Naive thymus-derived CD8-positive, alpha-beta T cell (primary cell): ENCODE measurements around the gene SLC25A12. TPM values are rescaled to one million over a fixed set of nuclear protein-coding genes. Genes with fewer than 3 reads are reported as not detected.

ENCODE experiments used
- ATAC-seq, 2 donors: fragments of 150-1000 bp; cut with Tn5 transposase in 1 of 2; sonication (Bioruptor Pico), chemical (Tn5 transposase) in 1 of 2; 1 replicate in 1 of 2; 2 replicates in 1 of 2; pipeline ENCODE4 v1.10.0; 2021; ENCODE audit warnings: mild to moderate bottlenecking in 2 of 2, moderate library complexity in 2 of 2
- POLR2A ChIA-PET: fragments of 350-600 bp; sonication (Branson Sonifier 250); formaldehyde crosslinking; loops from one replicate; lab custom pipeline; 2021; ENCODE audit warnings: antibody characterized with exemption; lab: Charles Lee
- DNase-seq, 10 donors: peaks; one replicate each; pipeline versions ENCODE4 v3.0.0 to v3.0.0-alpha.2; 2020 to 2022
- H3K27ac Mint-ChIP-seq, 10 donors: one replicate each; pipeline ENCODE4 v1.8.0; 2020 to 2022; ENCODE audit warnings: mild to moderate bottlenecking in 10 of 10, mixed read lengths in 10 of 10, moderate library complexity in 4 of 10, inconsistent platforms in 1 of 10
- H3K27me3 Mint-ChIP-seq, 5 donors: one replicate each; pipeline ENCODE4 v1.8.0; 2021 to 2022; ENCODE audit warnings: mixed read lengths in 5 of 5
- H3K36me3 Mint-ChIP-seq, 3 donors: one replicate each; pipeline ENCODE4 v1.8.0; 2020 to 2022; ENCODE audit warnings: mixed read lengths in 3 of 3, mild to moderate bottlenecking in 2 of 3, inconsistent platforms in 1 of 3
- H3K4me1 Mint-ChIP-seq, 4 donors: one replicate each; pipeline ENCODE4 v1.8.0; 2021 to 2022; ENCODE audit warnings: mixed read lengths in 4 of 4
- H3K4me3 Mint-ChIP-seq, 10 donors: one replicate each; pipeline ENCODE4 v1.8.0; 2020 to 2022; ENCODE audit warnings: mild to moderate bottlenecking in 10 of 10, mixed read lengths in 10 of 10, moderate library complexity in 6 of 10, inconsistent platforms in 1 of 10
- H3K9me3 Mint-ChIP-seq, 9 donors: one replicate each; pipeline ENCODE4 v1.8.0; 2020 to 2022; ENCODE audit warnings: mixed read lengths in 9 of 9, mild to moderate bottlenecking in 3 of 9, inconsistent platforms in 1 of 9, moderate library complexity in 1 of 9
- polyA plus RNA-seq, 3 donors: library from polyadenylated mRNA; unstranded; fragments of 300-500 nt; fragmentation: Illumina TruSeq; gene quantifications; one replicate each; pipeline ENCODE4 v1.2.3, GENCODE V29; 2021
- total RNA-seq, 8 experiments: library from RNA in 2 of 8; stranded (reverse) in 2 of 8; gene quantifications; one replicate each; pipeline ENCODE4 v1.2.3 and lab custom pipeline; 2021 to 2026

Gene SLC25A12
- total and polyA plus RNA-seq, 5 experiments from 2014 or later, result 7.9 to 16.6 (median 13.5) TPM

DNA sequence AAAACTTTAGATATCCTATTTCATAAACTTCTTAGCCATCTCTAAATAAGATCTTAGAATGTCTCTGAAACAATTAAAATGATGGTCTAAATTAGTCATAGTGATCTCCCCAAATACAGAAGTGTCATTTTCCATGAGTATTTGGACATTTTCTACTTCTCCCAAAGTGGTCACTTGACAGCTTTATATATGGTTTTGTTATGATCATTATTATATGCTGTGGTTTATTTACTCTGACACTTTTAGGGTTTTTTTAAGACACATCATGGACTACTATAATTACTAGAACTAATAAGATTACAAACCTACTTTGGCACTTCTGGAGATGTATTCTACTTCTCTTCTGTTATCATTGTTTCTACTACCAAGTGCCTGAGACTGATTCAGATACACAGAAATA, 47.1 kb downstream of the SLC25A12 start:
- DNase-seq (no peak), ATAC-seq (no peak)
- Mint-ChIP-seq H3K27ac (no peak overlapping the region), H3K4me1 (peaks cover 0 to 4% (median under 1%) of the 10 kb centered on the region in 4 donors), H3K4me3 (no peak overlapping the region), H3K27me3 (no peaks in the 10 kb centered on the region), H3K36me3 (peaks cover under 1 to 38% (median 23%) of the 10 kb centered on the region in 3 donors), H3K9me3 (no peaks in the 10 kb centered on the region)
- POLR2A ChIA-PET, result no interaction called here

- POLR2A ChIA-PET, result no interaction called here
- Mint-ChIP-seq H3K27ac (no peak overlapping the region), H3K9me3 (no peaks in the 10 kb centered on the region), H3K27me3 (no peaks in the 10 kb centered on the region), H3K36me3 (peaks cover 9 to 66% (median 37%) of the 10 kb centered on the region in 3 donors), H3K4me3 (no peak overlapping the region), H3K4me1 (peaks cover 0 to 4% (median 0%) of the 10 kb centered on the region in 4 donors)
- no peak for ATAC-seq
- no peak for DNase-seq
These were observed 52.0 kb downstream of the SLC25A12 start for GRCh38 chr2:171841996-171842395.

GRCh38 chr2:171837736-171838135, 56.3 kb downstream of the SLC25A12 start:
- Mint-ChIP-seq H3K9me3 (no peaks in the 10 kb centered on the region), H3K36me3 (peaks cover 30 to 84% (median 67%) of the 10 kb centered on the region in 3 donors), H3K27ac (no peak overlapping the region), H3K4me3 (no peak overlapping the region), H3K4me1 (peaks cover 0 to 4% (median 0%) of the 10 kb centered on the region in 4 donors), H3K27me3 (no peaks in the 10 kb centered on the region)
- DNase-seq (no peak), ATAC-seq (no peak)
- POLR2A ChIA-PET, result no interaction called here

- H3K27me3 Mint-ChIP-seq, result no peaks in the 10 kb centered on the region
- no peak overlapping the region for H3K4me3 Mint-ChIP-seq
- POLR2A ChIA-PET, result no interaction called here
- no peak for DNase-seq
- H3K27ac Mint-ChIP-seq, result no peak overlapping the region
- H3K36me3 Mint-ChIP-seq, result peaks cover 29 to 88% (median 72%) of the 10 kb centered on the region in 3 donors
- no peaks in the 10 kb centered on the region for H3K9me3 Mint-ChIP-seq
- no peak for ATAC-seq
- H3K4me1 Mint-ChIP-seq, result peaks cover 0 to 4% (median 0%) of the 10 kb centered on the region in 4 donors
These were observed 57.7 kb downstream of the SLC25A12 start for GRCh38 chr2:171836146-171836910.

DNA sequence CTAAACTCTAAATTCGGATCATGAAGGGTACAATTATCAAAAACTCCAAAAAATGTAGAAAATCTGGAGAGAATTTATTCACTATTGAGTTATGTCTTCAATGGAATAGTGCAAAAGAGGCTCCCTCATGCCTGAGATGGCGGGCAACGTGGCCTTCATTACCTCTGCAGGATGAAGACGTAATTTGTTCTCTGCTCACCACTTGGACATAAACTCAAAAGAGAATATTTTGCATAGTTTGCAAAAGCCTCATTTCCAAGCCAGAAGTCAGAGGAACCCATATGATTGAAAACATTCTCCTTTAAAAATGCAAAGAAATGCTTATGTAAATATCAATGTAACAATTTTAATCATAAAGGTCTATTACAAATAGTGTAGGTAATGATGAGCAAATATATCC, 58.7 kb downstream of the SLC25A12 start:
- Mint-ChIP-seq H3K27me3 (no peaks in the 10 kb centered on the region), H3K4me3 (no peak overlapping the region), H3K27ac (no peak overlapping the region), H3K36me3 (peaks cover 29 to 89% (median 74%) of the 10 kb centered on the region in 3 donors), H3K9me3 (no peaks in the 10 kb centered on the region), H3K4me1 (peaks cover 0 to 4% (median 0%) of the 10 kb centered on the region in 4 donors)
- no peak for DNase-seq
- no peak for ATAC-seq
- POLR2A ChIA-PET, result no interaction called here

DNA sequence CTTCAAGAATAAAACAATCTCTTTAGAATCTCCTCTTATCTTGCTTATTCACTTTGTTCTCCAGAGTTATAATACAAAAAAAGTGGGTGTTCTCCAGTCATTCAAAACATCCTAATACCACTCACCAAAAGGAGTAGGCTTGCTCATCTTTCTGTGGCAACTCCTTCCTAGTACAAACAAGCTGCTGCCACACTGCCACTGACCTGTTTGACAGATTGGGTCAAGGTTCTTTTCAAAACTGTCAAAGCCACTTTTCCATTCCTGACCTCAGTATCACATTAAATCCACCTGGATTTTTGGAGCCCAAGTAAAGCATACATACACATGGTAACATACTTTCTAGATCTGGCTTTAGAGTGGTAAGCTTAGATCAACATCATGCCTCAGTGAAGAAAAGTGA, 59.8 kb downstream of the SLC25A12 start:
- no peak overlapping the region for H3K27ac Mint-ChIP-seq
- DNase-seq (no peak), ATAC-seq (no peak)
- POLR2A ChIA-PET, result no interaction called here
- H3K9me3 Mint-ChIP-seq, result no peaks in the 10 kb centered on the region
- H3K4me3 Mint-ChIP-seq, result no peak overlapping the region
- H3K27me3 Mint-ChIP-seq, result no peaks in the 10 kb centered on the region
- peaks cover 30 to 85% (median 77%) of the 10 kb centered on the region in 3 donors for H3K36me3 Mint-ChIP-seq
- H3K4me1 Mint-ChIP-seq, result peaks cover 0 to 1% (median 0%) of the 10 kb centered on the region in 4 donors

DNA sequence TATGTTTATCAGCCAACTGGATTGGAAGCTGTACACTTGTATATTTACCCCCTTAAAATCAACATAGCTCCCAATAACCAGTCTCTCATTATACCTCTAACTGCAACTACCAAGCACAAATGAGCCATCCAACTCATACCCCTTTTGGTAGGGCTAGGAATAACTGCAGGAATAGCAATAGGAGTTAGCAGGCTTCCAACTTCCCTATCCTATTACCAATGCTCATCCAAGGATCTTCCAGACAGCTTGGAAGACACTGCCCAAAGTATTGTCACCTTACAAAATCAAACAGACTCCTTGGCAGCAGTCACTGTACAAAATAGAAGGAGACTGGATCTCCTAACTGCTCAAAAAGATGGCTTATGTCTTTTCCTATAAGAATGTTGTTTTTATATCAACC, 61.6 kb downstream of the SLC25A12 start:
- H3K4me1 Mint-ChIP-seq, result peaks cover 0 to 3% (median 0%) of the 10 kb centered on the region in 4 donors
- H3K36me3 Mint-ChIP-seq, result peaks cover 29 to 87% (median 70%) of the 10 kb centered on the region in 3 donors
- H3K4me3 Mint-ChIP-seq, result no peak overlapping the region
- POLR2A ChIA-PET, result no interaction called here
- ATAC-seq (no peak), DNase-seq (no peak)
- no peaks in the 10 kb centered on the region for H3K9me3 Mint-ChIP-seq
- no peaks in the 10 kb centered on the region for H3K27me3 Mint-ChIP-seq
- H3K27ac Mint-ChIP-seq, result no peak overlapping the region

DNA sequence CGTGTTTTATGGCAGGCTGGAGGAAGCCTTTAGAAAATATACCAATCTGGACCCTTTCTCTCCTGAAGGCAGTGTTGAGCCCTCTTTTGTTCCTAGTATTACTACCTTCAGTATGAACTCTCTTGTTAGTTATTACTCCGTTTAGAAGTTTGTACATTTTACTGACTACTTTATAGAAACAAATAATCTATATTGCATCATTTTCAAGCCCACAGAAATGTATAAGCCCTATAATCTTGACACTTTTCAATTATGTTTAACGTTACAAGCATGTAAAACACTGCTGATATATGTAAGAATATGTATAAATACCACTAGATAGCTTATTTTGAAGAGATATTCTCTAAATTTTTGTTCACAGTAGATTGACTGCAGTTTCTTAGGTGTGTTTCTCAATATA, 64.0 kb downstream of the SLC25A12 start:
- Mint-ChIP-seq H3K4me3 (no peak overlapping the region), H3K36me3 (peaks cover 19 to 88% (median 65%) of the 10 kb centered on the region in 3 donors), H3K27me3 (no peaks in the 10 kb centered on the region), H3K9me3 (no peaks in the 10 kb centered on the region), H3K4me1 (peaks cover 0 to 5% (median 0%) of the 10 kb centered on the region in 4 donors), H3K27ac (no peak overlapping the region)
- POLR2A ChIA-PET, result no interaction called here
- no peak for ATAC-seq
- DNase-seq, result no peak

DNA sequence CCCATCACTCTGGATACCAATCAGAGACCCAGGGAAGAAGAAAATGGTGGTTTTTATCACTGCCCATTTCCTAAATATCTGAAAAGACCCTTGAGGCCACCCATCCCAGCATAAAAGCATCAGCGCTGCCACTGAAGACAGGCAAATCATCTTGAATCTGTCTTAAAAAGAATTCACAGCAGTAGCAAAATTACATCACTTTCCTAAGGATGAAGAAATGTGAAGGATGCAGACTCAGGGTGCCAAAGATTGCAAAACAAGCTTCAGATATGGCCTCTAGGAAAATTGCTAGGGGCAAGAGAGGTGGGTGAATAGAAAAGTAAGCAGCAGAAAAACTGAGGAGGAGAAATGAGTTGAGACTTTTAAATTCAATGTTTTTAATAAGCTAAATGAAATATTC, 70.0 kb downstream of the SLC25A12 start:
- no peaks in the 10 kb centered on the region for H3K9me3 Mint-ChIP-seq
- H3K36me3 Mint-ChIP-seq, result peaks cover 0 to 61% (median 29%) of the 10 kb centered on the region in 3 donors
- H3K27ac Mint-ChIP-seq, result no peak overlapping the region
- H3K4me1 Mint-ChIP-seq, result peaks cover 0 to 7% (median 1%) of the 10 kb centered on the region in 4 donors
- no peak overlapping the region for H3K4me3 Mint-ChIP-seq
- H3K27me3 Mint-ChIP-seq, result no peaks in the 10 kb centered on the region
- ATAC-seq (no peak), DNase-seq (no peak)
- POLR2A ChIA-PET, result no interaction called here

DNA sequence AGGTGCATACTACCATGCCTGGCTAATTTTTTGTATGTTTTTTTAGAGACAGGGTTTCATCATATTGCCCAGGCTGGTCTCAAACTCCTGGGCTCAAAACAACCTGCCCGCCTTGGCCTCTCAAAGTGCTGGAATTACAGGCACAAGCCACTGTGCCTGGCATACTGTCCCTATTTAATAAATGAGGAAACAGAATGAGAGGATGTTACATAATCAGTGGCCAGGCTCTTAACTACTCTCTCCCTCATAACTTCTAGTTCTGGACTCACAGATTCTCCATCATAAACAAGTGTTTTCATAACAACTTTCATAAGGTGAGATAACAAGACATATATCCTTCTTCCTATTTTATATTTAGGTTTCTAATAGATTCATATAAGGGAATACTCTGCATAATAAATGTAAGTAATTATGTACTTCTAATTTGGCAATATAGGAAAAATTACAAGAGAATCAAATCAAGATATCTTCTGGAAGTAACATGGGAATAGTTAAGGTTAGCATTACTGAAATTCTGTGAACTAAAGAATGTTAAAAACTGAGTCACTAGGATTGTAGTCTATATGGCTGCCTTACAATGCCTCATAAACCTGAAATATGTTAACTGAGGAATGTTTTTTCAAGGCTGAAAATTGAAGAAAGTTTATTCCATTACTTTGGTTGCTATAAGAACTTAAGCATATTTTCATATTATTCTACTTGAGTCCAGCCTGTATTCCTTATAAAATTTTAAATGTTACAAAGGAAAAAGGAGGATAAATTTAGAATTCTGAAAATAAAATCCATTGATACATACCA, 71.3 kb downstream of the SLC25A12 start:
- Mint-ChIP-seq H3K27ac (no peak overlapping the region), H3K9me3 (no peaks in the 10 kb centered on the region), H3K27me3 (no peaks in the 10 kb centered on the region), H3K4me1 (peaks cover 0 to 9% (median 1%) of the 10 kb centered on the region in 4 donors), H3K4me3 (no peak overlapping the region), H3K36me3 (peaks cover 5 to 55% (median 26%) of the 10 kb centered on the region in 3 donors)
- no peak for DNase-seq
- no peak for ATAC-seq
- POLR2A ChIA-PET, result no interaction called here

GRCh38 chr2:171819453-171819852, 74.6 kb downstream of the SLC25A12 start:
- H3K9me3 Mint-ChIP-seq, result no peaks in the 10 kb centered on the region
- H3K4me1 Mint-ChIP-seq, result peaks cover 0 to 6% (median 1%) of the 10 kb centered on the region in 4 donors
- DNase-seq (no peak), ATAC-seq (no peak)
- peaks cover 5 to 41% (median 11%) of the 10 kb centered on the region in 3 donors for H3K36me3 Mint-ChIP-seq
- no peaks in the 10 kb centered on the region for H3K27me3 Mint-ChIP-seq
- POLR2A ChIA-PET, result no interaction called here
- H3K4me3 Mint-ChIP-seq, result no peak overlapping the region
- no peak overlapping the region for H3K27ac Mint-ChIP-seq

DNA sequence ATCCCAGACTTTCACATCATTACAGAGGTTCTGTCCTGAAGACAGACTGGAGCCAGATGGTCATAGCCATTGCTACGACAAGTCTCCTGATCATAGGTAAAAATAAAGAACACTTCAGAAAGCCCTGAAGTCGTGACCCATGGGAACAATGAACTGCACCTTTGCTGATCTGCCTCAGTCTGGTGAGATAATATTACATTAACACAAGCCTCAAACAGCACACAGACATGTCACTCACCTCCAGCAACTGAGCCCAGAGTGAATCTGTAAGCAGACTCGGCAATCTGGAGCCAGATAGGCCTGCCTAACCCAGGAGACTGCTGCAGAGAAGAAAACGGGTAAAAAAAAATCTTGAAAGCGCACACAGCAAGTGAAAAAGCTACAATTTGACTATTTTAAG, 79.2 kb downstream of the SLC25A12 start:
- ATAC-seq (no peak), DNase-seq (no peak)
- POLR2A ChIA-PET, result no interaction called here
- Mint-ChIP-seq H3K27me3 (no peaks in the 10 kb centered on the region), H3K4me1 (peaks cover 0 to 6% (median under 1%) of the 10 kb centered on the region in 4 donors), H3K36me3 (peaks cover 5 to 51% (median 12%) of the 10 kb centered on the region in 3 donors), H3K4me3 (no peak overlapping the region), H3K27ac (peak overlapping the region in 1 of 10 donors; percentile 2), H3K9me3 (no peaks in the 10 kb centered on the region)

DNA sequence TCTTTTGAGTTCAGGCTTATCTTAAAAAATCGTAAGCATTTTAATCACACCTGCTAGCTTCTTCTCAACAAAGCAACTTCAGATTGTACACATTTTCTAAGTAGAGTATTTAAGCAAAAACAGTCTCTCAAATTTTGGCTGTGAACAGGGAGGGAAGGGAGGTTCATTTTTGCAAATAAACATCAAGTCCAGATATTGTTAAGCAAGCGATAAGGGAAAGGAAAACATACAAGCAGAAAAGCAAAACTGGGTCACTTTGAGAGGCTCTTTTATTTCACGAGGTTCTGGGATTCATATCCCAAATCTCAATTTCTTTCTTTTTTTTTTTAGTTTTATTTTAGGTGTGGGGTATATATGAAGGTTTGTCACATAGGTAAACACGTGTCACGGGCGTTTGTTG, 79.9 kb downstream of the SLC25A12 start:
- POLR2A ChIA-PET, result no interaction called here
- Mint-ChIP-seq H3K27ac (no peak overlapping the region), H3K36me3 (peaks cover 5 to 53% (median 16%) of the 10 kb centered on the region in 3 donors), H3K9me3 (no peaks in the 10 kb centered on the region), H3K4me1 (peaks cover 0 to 4% (median 0%) of the 10 kb centered on the region in 4 donors), H3K27me3 (no peaks in the 10 kb centered on the region), H3K4me3 (no peak overlapping the region)
- no peak for ATAC-seq
- DNase-seq, result no peak
